MCF 10A (cell line): ENCODE results near the gene CHRNA5. TPM values are rescaled to one million over a fixed set of nuclear protein-coding genes. Genes with fewer than 3 reads are reported as not detected.

Source experiments
- BruUV-seq: library from RNA; stranded (reverse); fragments of 400-500 nt; replicated peaks from 2 replicates; lab custom pipeline; 2021; lab: Mats Ljungman, UMichigan
- CTCF ChIA-PET: fragments of 300-600 bp; sonication (Branson Sonifier 250); formaldehyde crosslinking; extraction: SDS; loops from one replicate; lab custom pipeline; 2021; ENCODE audit warnings: antibody characterized with exemption, inconsistent platforms; lab: Yijun Ruan, JAX
- POLR2A ChIA-PET: fragments of 300-600, 350-650 bp; sonication (Branson Sonifier 250); formaldehyde crosslinking; extraction: SDS; loops from one replicate; lab custom pipeline; 2020; ENCODE audit warnings: antibody characterized with exemption, inconsistent platforms; lab: Yijun Ruan, JAX
- DNase-seq: peaks from one replicate; pipeline ENCODE4 v3.0.0-alpha.2; 2018; ENCODE audit not compliant: unreplicated experiment
- H3K27ac Mint-ChIP-seq: one replicate; pipeline ENCODE4 v1.8.0; 2022; ENCODE audit warnings: mild to moderate bottlenecking, low read depth, mixed read lengths; ENCODE audit not compliant: unreplicated experiment
- H3K27me3 Mint-ChIP-seq: one replicate; pipeline ENCODE4 v1.8.0; 2022; ENCODE audit warnings: mixed read lengths; ENCODE audit not compliant: insufficient read depth, unreplicated experiment
- H3K36me3 Mint-ChIP-seq: one replicate; pipeline ENCODE4 v1.8.0; 2022; ENCODE audit warnings: mild to moderate bottlenecking, moderate library complexity, mixed read lengths; ENCODE audit not compliant: insufficient read depth, unreplicated experiment
- H3K4me1 Mint-ChIP-seq: one replicate; pipeline ENCODE4 v1.8.0; 2022; ENCODE audit warnings: mixed read lengths; ENCODE audit not compliant: insufficient read depth, unreplicated experiment
- H3K4me3 Mint-ChIP-seq: one replicate; pipeline ENCODE4 v1.8.0; 2022; ENCODE audit warnings: mild to moderate bottlenecking, moderate library complexity, mixed read lengths; ENCODE audit not compliant: unreplicated experiment
- H3K9me3 Mint-ChIP-seq: one replicate; pipeline ENCODE4 v1.8.0; 2022; ENCODE audit warnings: mixed read lengths; ENCODE audit not compliant: unreplicated experiment
- CTCF ChIP-seq: fragments of 200-600 bp; IDR thresholded peaks from one replicate; pipeline ENCODE4 v1.8.0; 2022; ENCODE audit warnings: antibody characterized with exemption, mild to moderate bottlenecking; ENCODE audit not compliant: unreplicated experiment
- intact Hi-C: fragments of 100-400 bp; cut with micrococcal nuclease; formaldehyde crosslinking; loops from 2 replicates; pipeline ENCODE4 v1.14.1; 2022
- total RNA-seq: library from RNA; stranded (reverse); gene quantifications from 2 replicates; pipeline ENCODE4 v1.2.3, GENCODE V29; 2022

The CHRNA5 gene
- total RNA-seq, 1 experiment from 2014 or later, result 2.3 TPM

DNA sequence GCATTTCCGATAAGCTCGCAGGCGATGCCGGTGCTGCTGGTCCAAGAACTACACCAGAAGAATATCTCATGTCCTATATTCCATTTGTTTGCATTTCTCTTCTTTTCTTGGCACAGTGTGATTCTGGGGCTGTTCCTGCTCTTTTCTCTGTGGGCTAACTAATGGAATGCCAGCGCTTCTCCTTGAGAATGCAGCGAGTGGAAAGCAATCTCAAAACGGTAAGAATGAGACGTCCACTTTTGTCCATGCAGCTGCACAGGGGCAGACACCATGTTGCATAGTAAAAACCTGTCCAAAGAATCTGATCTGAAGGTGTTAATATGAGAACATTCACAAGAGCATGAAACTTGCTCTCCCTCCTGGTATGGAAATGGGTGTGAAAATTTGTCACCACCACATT lies 62.0 kb downstream of the CHRNA5 start:
- Mint-ChIP-seq H3K36me3 (peaks cover 4% of the 10 kb centered on the region), H3K4me1 (no peaks in the 10 kb centered on the region), H3K4me3 (no peak overlapping the region), H3K27ac (no peak overlapping the region), H3K9me3 (peaks cover 7% of the 10 kb centered on the region), H3K27me3 (peaks cover 27% of the 10 kb centered on the region)
- intact Hi-C loops, result no loop called here
- ChIA-PET POLR2A (no interaction called here), CTCF (interaction anchor here (0.9 to 1.4 kb wide), 2 partner anchors 12 to 668 kb away, joined by 3 to 4 read pairs; no protein-coding TSS in a partner anchor)
- no peak for TF ChIP-seq CTCF
- no peak for DNase-seq
- BruUV-seq, result no TSS peak

DNA sequence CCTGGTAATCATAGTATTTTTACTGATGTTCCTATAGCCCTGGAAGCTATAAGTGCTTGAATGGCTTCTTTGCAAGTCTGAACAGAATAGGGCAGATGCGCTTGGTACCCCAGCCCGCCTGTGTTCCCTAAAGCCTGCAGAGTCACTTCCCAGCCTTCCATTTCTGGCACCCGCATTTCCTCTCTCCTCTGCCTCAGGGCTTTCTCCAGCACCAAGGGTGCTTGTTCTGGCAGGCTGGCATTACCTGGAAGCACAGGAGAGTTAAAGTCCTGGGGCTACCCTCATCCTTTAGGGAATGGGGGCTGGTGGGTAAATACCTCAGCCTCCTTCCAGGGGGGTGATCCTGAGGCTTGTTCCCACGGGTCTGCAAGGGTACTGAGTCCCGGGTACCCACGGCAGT lies 62.9 kb downstream of the CHRNA5 start:
- ChIA-PET POLR2A (no interaction called here), CTCF (interaction anchor here (0.6 to 1.4 kb wide), 3 partner anchors 10 to 81 kb away, joined by 3 to 4 read pairs (median 4); no protein-coding TSS in a partner anchor)
- BruUV-seq, result no TSS peak
- Mint-ChIP-seq H3K27ac (no peak overlapping the region), H3K4me3 (no peak overlapping the region), H3K4me1 (no peaks in the 10 kb centered on the region), H3K9me3 (peaks cover 16% of the 10 kb centered on the region), H3K36me3 (peaks cover 4% of the 10 kb centered on the region), H3K27me3 (peaks cover 19% of the 10 kb centered on the region)
- TF ChIP-seq CTCF, result no peak
- DNase-seq, result peak; percentile 29
- intact Hi-C loops, result no loop called here

- H3K4me1 Mint-ChIP-seq, result no peaks in the 10 kb centered on the region
- no peak for DNase-seq
- H3K27me3 Mint-ChIP-seq, result peaks cover 19% of the 10 kb centered on the region
- H3K9me3 Mint-ChIP-seq, result peaks cover 17% of the 10 kb centered on the region
- no peak overlapping the region for H3K4me3 Mint-ChIP-seq
- ChIA-PET CTCF (interaction anchor here (1.0 kb wide), 1 partner anchor 10 kb away, joined by 3 read pairs; no protein-coding TSS in a partner anchor), POLR2A (no interaction called here)
- intact Hi-C loops, result no loop called here
- TF ChIP-seq CTCF, result no peak
- no peak overlapping the region for H3K27ac Mint-ChIP-seq
- H3K36me3 Mint-ChIP-seq, result peaks cover 4% of the 10 kb centered on the region
- no TSS peak for BruUV-seq
These were observed 63.9 kb downstream of the CHRNA5 start for GRCh38 chr15:78629031-78629715.

DNA sequence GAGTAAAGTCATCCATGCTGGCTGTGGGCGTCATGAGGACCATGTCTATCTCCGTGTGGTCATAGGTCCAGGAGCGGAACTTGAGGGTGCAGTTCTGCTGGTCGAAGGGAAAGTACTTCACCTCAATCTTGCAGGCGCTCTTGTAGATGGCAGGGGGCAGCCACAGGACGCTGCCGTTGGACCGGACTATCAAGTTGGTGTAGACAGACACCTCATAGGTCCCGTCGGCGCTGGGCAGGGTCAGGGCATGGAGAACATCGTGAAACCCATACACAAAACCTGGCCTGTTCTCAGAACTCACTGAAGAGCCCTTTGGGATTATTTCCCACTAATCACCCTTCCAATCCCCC lies 64.4 kb downstream of the CHRNA5 start:
- peaks cover 19% of the 10 kb centered on the region for H3K27me3 Mint-ChIP-seq
- H3K27ac Mint-ChIP-seq, result no peak overlapping the region
- ChIA-PET CTCF (interaction anchor here (1.0 kb wide), 1 partner anchor 10 kb away, joined by 3 read pairs; no protein-coding TSS in a partner anchor), POLR2A (no interaction called here)
- no peak overlapping the region for H3K4me3 Mint-ChIP-seq
- H3K36me3 Mint-ChIP-seq, result peaks cover 4% of the 10 kb centered on the region
- BruUV-seq, result no TSS peak
- DNase-seq, result no peak
- intact Hi-C loops, result no loop called here
- TF ChIP-seq CTCF, result no peak
- H3K9me3 Mint-ChIP-seq, result peaks cover 17% of the 10 kb centered on the region
- H3K4me1 Mint-ChIP-seq, result no peaks in the 10 kb centered on the region
